GM21786 (cell line): ENCODE results near the gene PYDC1.
"Not testable (repeated sequence)": the region's sequence is repeated elsewhere in the genome, so short reads cannot be mapped to it uniquely, and the experiment has no call there.

Experiments used
- ATAC-seq: cut with Tn5 transposase; IDR thresholded peaks from one replicate; pipeline ENCODE4 v1.9.1; 2021; ENCODE audit not compliant: unreplicated experiment

The PYDC1 gene

GRCh38 chr16:31223044-31223443 is 6.1 kb upstream of the PYDC1 start:
- no peak for ATAC-seq

GRCh38 chr16:31221357-31222160 is 4.6 kb upstream of the PYDC1 start:
- ATAC-seq: no peak

DNA sequence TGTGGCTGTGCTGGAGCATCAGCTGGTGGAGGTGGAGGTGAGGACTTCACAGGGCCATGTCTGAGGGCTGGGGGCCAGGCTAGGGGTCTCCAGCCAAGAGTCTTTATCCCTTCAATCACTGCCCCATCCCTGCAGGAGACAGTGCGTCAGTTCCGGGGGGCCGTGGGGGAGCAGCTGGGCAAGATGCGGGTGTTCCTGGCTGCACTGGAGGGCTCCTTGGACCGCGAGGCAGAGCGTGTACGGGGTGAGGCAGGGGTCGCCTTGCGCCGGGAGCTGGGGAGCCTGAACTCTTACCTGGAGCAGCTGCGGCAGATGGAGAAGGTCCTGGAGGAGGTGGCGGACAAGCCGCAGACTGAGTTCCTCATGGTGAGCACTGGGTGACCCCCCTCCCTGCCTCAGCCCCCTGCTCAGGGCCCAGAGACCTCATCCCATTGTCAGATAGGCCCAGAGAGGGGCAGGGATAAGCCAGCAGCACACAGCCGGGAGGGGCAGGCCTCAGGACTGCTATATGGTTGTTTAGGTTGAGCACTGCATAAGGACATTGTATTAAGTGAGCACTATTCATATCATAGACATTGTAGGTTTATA is 2.3 kb upstream of the PYDC1 start:
- no peak for ATAC-seq

DNA sequence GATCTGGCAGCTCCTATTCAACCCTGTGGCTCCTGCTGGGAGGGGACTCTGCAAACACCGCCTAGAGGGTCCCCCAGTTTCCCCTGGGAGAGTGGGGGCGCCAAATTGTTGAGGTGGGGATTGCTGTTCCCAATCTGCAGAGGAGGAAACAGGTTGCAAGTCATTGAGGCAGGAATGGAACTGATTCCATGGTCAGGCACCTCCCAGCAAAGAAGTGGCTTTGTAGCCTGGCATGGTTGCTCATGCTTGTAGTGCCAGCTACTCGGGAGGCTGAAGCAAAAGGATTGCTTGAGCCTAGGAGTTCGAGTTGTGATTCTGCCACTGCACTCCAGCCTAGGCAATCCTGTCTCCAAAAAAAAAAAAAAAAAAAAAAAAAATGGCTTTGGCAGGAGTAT is 198 bp upstream of the PYDC1 start:
- ATAC-seq: no peak

DNA sequence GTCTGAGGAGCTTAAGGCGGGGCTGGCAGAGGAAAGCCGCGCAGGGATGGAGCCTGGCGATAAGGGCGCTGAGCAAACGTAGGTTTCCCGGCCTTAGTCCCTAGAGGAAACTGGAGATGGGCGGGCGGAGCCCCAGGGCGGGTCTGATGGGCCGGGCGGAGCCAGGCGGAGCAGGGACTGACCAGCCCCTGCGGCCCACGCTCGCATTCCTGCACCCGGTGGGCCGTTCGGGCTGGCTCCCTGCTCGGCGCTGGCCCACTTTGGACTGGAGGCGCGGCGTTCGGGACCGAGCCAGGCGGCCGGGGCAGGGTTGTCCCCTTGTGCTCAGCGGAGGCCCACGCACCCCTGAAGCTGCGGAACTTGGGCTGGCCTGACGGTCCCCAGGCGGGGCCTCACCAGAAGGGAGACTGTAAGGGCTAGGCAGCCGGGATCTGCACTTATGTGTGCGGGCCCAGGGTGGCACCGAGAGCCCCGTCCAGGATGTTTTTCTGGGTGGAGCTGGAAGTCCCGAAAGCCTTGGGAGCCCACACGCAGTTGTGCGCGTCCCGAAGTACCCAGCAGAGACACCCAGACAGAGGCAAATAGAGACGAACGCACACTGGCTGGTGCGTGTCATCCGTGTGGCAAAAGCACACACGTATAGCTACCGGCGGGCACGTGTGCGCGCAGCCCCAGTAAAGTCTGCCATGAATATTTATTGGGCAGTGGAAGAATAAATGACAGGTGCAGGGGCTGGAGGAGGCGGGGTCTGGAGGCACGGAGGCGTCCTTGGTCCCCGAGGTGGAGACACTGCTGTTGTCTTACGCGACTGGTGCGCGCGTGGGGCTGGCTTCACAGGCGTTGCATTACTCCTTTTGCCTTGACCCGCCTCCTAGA is 1.4 kb downstream of the PYDC1 start:
- no peak for ATAC-seq

- ATAC-seq: no peak
Measured at GRCh38 chr16:31214708-31215286, 2.1 kb downstream of the PYDC1 start.

- no peak for ATAC-seq
Measured at GRCh38 chr16:31213877-31214707, 2.8 kb downstream of the PYDC1 start, which contains the start of gene TRIM72. Gene TRIM72 (plus strand): TSS chr16:31214119. CDS start chr16:31214739, 620 bp downstream.

GRCh38 chr16:31213342-31213741 is 3.6 kb downstream of the PYDC1 start:
- ATAC-seq: no peak

DNA sequence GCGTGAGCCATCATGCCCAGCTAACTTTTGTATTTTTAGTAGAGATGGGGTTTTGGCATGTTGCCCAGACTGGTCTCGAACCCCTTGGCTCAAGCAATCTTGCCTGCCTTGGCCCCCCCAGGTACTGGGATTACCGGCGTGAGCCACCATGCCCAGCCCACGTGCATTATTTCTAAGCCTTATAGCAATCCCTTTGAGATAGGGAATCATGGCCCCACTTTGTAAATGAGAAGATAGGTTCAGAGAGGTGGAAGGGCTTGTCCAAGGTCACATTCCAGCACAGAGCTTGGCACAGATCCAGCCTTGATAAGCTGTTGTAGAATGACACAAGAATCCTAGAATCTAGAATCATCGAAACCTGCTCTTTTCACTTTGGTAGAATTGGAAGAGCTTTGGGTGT is 10.2 kb downstream of the PYDC1 start:
- ATAC-seq: no peak

DNA sequence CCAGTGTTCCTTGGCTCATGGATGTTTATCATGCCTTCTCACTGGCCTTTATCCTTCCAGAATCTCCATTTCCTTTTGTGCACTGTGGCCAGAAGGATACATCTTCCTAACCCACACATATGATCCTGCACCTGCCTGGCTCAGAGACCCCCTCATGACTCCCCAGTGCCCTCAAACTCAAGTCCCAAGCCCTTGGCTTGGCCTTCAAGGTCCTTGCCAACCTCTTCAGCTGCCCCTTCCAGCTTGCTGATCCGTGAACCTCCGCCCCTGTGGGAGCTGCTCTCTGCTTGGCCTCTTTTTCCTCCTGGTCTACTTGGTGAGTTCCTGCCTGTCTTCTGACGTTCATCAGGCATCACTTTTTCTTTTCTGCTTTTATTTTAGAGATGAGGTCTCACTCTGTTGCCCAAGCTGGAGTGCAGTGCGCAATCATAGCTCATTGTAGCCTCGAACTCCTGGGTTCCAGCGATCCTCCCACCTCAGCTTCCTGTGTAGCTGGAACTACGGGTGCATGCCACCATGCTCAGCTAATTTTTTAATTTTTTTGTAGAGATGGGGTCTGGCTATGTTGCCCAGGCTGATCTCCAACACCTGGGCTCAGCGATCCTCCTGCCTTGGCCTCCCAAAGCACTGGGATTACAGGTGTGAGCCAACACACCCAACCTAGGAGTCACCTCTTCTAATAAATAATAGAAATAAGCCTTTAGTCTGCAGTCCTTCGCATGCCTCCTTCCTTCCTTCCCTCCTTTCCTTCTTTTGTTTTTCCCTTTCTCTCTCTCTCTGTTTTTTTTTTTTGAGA is 11.9 kb downstream of the PYDC1 start:
- ATAC-seq: no peak

DNA sequence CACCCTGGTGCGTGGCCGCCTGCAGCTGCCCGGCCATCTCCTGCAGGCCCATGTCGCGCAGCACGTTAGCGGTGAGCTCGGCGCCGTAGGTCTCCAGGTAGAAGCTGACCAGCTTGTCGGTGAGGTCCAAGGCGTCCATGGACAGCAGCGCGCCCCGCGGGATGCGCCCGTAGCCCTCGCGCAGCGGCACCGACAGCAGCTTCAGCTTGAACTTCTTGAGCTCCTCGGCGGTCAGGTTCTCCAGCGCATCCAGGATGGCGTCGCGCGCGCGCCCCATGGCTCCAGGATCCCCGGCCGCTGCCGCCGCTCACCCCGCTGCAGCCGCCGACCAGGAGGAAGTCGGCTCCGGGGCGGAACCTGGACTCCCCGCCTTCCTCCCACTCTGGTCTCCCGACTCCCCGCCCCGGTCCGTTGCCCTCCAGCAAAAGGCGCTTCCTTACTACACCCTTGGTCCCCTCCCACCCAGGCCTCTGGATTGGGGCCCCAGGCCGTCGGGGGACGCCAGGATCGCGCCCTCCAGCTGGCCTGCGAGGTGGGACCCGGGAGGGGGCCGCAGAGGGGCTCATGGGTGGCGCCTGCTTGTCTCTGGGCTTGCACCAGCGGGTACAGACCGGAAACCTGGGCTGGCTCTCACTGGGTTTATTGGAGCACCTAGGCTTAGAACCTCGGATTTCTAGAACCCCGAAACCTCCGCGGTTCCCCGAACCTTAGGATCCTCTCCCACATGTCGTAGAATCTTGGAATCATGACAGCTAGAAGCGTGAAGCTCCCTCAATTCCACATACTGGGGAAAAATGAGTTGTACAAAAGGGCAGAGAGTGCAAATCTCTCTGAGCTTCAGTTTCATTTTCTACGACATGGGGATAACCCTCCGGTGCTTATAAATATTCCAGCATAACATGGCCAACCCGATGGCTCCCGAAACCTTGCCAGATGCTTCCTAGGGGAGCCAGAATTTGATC is 14.2 kb downstream of the PYDC1 start, which contains the start of gene PYCARD:
Gene PYCARD, minus strand, starts transcription at position 347 of the 962 bp plus-strand sequence. Its CDS starts 70 bp downstream, at position 277.
- ATAC-seq: peak; percentile 29

- ATAC-seq: peak; percentile 50
Measured at GRCh38 chr16:31201582-31202413, 15.1 kb downstream of the PYDC1 start.

GRCh38 chr16:31200821-31201568 is 15.9 kb downstream of the PYDC1 start:
- no peak for ATAC-seq

DNA sequence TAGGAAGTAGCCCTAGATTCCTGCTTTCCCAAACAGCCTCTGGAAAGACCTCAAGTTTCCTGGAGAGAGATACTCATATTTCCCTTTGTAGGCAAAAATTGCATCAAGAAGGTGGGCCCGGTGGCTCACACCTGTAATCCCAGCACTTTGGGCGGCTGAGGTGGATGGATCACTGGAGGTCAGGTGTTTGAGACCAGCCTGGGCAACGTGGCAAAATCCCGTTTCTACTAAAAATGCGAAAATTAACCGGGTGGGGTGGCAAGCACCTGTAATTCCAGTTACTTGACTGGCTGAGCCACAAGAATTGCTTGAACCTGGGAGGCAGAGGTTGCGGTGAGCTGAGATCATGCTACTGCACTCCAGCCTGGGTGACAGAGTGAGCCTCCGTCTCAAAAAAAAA is 16.8 kb downstream of the PYDC1 start:
- not testable (repeated sequence) for ATAC-seq

DNA sequence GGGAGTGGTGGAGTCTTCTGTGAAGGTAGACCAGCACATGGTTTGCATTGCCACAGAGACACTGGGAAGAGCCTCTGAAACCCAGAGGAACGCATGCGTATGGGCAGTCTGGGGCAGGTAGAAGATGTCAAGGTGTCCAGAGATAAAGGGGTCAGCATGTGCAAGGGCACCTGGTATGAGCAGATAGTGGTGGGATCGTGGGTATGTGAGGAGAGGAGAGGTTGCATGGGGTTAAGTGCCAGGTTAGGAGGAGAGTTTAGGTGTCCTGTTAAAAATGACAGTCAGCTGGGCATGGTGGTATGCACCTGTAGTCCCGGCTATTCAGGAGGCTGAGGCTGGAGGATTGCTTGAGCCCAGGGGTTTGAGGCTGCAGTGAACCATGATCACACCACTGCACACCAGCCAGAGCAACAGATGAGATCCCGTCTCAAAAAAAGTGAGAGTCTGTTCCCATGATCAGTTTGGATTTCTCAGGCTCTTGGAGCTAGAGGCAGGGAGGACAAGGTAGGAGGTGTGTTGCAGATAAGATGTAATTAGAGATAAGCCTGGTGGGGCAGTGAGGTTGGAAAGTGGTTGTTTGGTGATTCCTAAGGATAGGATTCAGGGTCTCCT is 17.4 kb downstream of the PYDC1 start:
- ATAC-seq: no peak

GRCh38 chr16:31198207-31198882 is 18.6 kb downstream of the PYDC1 start:
- ATAC-seq: no peak
